HepG2 (cell line): ENCODE results near the gene ASH1L. TPM values are rescaled to one million over a fixed set of nuclear protein-coding genes. Genes with fewer than 3 reads are reported as not detected.

Source experiments
- HDAC1 ChIP-seq: sonication (generic); formaldehyde crosslinking; IDR thresholded peaks from 2 replicates; pipeline ENCODE4 v1.5.1; 2020; ENCODE audit warnings: mild to moderate bottlenecking, missing genetic modification reagents
- IKZF4 ChIP-seq: sonication (generic); formaldehyde crosslinking; IDR thresholded peaks from 2 replicates; pipeline ENCODE4 v1.5.1; 2020; ENCODE audit warnings: borderline replicate concordance, mild to moderate bottlenecking, low read depth, missing genetic modification reagents; ENCODE audit errors: not compliant biosample characterization
- ZNF263 ChIP-seq: sonication (generic); formaldehyde crosslinking; IDR thresholded peaks from 2 replicates; pipeline ENCODE4 v1.4.0; 2020; ENCODE audit warnings: missing genetic modification reagents
- ZNF354B ChIP-seq: sonication (generic); formaldehyde crosslinking; IDR thresholded peaks from 2 replicates; pipeline ENCODE4 v1.8.0; 2022; ENCODE audit warnings: mild to moderate bottlenecking, missing genetic modification reagents
- ZSCAN20 ChIP-seq: sonication (generic); formaldehyde crosslinking; IDR thresholded peaks from 2 replicates; pipeline ENCODE4 v1.4.0; 2020; ENCODE audit warnings: missing genetic modification reagents, mild to moderate bottlenecking, borderline replicate concordance
- polyA plus RNA-seq, 8 experiments: library from polyadenylated mRNA; depleted of rRNA in 3 of 8; stranded (reverse) in 7 of 8; unstranded in 1 of 8; fragments of >200 nt; fragmentation: Illumina TruSeq in 4 of 8; extraction: Trizol in 4 of 8; gene quantifications; 2 replicates each; pipeline versions ENCODE4 v1.2.1 to v1.2.3, GENCODE V29; 2011 to 2016; ENCODE audit warnings: low read depth in 4 of 8, missing spikeins in 1 of 8, mixed read lengths in 1 of 8; ENCODE audit not compliant: insufficient read depth in 1 of 8
- total RNA-seq, 5 experiments: library from RNA; depleted of rRNA; stranded (reverse); fragments of >200 nt; fragmentation: Illumina TruSeq; extraction: Trizol; gene quantifications; 2 replicates each; pipeline ENCODE4 v1.2.3, GENCODE V29; 2016; ENCODE audit warnings: low read depth in 1 of 5
- TF ChIP-seq, protein P1 (sequence below): sonication (generic); formaldehyde crosslinking; IDR thresholded peaks from 2 replicates; pipeline ENCODE4 v1.4.0; 2020; ENCODE audit warnings: missing genetic modification reagents, low read depth, mild to moderate bottlenecking, borderline replicate concordance
- TF ChIP-seq, protein P2 (sequence below), 2 experiments: fragments of 450-650 bp in 1 of 2; sonication (generic) in 1 of 2; formaldehyde crosslinking in 1 of 2; IDR thresholded peaks; 2 replicates each; pipeline versions ENCODE4 v1.6.1 to v1.8.0; 2016 to 2022; ENCODE audit warnings: antibody characterized with exemption in 1 of 2, mild to moderate bottlenecking in 1 of 2, missing genetic modification reagents in 1 of 2
- TF ChIP-seq, protein P3 (sequence below): sonication (generic); formaldehyde crosslinking; IDR thresholded peaks from 2 replicates; pipeline ENCODE4 v1.4.0; 2020; ENCODE audit warnings: missing genetic modification reagents
- TF ChIP-seq, protein P4 (sequence below): IDR thresholded peaks from 2 replicates; pipeline ENCODE4 v1.6.1; 2016; ENCODE audit warnings: missing biosample characterization, missing genetic modification reagents, low read depth

Gene ASH1L
- total and polyA plus RNA-seq, 2 of the 13 experiments (the other 11 are each of a cell fraction or from before 2014, with no cell fraction given) = 10.2 to 15.3 TPM

DNA sequence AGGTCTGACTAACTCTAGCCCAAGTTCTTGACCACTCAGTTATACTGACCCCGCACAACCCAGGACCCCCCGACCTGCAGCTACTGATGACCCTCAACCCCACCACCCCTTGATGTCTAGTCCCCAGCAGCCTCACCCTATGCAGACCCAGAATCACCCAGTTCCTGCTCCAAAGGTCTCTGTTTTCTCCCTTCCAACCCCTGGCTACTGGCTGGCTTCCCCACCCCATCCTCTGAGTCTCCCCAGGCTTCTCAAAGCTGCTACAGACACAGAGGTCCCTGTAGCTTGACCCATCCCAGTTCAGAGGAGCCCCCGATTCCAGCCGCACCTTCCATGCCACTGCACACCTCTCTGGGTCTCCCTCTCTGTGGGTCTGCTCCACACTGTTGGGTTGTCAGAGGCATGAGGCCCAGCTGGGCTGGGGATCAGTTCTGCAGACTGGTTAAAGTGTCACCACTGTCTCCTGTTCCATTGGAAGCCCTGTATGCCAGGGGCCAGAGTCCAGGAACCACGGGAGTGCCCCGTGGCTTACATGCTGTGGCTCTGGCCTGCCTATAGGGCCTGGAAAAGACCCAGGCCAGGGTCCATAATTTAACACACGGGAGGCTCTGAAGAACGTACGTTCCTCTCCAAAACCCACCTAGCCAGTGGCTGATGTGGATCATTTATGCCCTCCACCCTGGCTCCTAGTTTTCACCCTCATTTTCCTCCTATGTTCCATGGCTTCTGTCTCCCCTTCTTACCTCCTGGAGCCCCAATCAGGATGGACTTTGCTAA is 261.9 kb downstream of the ASH1L start (continued):
- TF ChIP-seq ZNF354B (CRISPR knock-in tag) (no peak), HDAC1 (CRISPR knock-in tag) (peak; percentile 93), ZSCAN20 (CRISPR knock-in tag) (0 out of 2 replicates have a peak, but pooled peaks have one; percentile 59), ZNF263 (CRISPR knock-in tag) (peak; percentile 70), IKZF4 (CRISPR knock-in tag) (peak; percentile 84)
- TF ChIP-seq, protein P1, sequence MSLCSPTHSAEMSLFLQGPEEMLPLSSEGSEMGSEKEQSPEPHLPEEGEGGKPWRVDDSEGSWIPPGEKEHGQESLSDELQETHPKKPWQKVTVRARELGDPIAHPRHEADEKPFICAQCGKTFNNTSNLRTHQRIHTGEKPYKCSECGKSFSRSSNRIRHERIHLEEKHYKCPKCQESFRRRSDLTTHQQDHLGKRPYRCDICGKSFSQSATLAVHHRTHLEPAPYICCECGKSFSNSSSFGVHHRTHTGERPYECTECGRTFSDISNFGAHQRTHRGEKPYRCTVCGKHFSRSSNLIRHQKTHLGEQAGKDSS (CRISPR knock-in tag) = peak; percentile 90; the same call in 1 of the 2 replicates
- TF ChIP-seq, protein P2, sequence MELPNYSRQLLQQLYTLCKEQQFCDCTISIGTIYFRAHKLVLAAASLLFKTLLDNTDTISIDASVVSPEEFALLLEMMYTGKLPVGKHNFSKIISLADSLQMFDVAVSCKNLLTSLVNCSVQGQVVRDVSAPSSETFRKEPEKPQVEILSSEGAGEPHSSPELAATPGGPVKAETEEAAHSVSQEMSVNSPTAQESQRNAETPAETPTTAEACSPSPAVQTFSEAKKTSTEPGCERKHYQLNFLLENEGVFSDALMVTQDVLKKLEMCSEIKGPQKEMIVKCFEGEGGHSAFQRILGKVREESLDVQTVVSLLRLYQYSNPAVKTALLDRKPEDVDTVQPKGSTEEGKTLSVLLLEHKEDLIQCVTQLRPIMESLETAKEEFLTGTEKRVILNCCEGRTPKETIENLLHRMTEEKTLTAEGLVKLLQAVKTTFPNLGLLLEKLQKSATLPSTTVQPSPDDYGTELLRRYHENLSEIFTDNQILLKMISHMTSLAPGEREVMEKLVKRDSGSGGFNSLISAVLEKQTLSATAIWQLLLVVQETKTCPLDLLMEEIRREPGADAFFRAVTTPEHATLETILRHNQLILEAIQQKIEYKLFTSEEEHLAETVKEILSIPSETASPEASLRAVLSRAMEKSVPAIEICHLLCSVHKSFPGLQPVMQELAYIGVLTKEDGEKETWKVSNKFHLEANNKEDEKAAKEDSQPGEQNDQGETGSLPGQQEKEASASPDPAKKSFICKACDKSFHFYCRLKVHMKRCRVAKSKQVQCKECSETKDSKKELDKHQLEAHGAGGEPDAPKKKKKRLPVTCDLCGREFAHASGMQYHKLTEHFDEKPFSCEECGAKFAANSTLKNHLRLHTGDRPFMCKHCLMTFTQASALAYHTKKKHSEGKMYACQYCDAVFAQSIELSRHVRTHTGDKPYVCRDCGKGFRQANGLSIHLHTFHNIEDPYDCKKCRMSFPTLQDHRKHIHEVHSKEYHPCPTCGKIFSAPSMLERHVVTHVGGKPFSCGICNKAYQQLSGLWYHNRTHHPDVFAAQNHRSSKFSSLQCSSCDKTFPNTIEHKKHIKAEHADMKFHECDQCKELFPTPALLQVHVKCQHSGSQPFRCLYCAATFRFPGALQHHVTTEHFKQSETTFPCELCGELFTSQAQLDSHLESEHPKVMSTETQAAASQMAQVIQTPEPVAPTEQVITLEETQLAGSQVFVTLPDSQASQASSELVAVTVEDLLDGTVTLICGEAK (IDR thresholded peaks at IDR 0.05) = no peak
- TF ChIP-seq, protein P2 (CRISPR knock-in tag; IDR thresholded peaks at IDR 0.05) = peak; percentile 78
- TF ChIP-seq, protein P3, sequence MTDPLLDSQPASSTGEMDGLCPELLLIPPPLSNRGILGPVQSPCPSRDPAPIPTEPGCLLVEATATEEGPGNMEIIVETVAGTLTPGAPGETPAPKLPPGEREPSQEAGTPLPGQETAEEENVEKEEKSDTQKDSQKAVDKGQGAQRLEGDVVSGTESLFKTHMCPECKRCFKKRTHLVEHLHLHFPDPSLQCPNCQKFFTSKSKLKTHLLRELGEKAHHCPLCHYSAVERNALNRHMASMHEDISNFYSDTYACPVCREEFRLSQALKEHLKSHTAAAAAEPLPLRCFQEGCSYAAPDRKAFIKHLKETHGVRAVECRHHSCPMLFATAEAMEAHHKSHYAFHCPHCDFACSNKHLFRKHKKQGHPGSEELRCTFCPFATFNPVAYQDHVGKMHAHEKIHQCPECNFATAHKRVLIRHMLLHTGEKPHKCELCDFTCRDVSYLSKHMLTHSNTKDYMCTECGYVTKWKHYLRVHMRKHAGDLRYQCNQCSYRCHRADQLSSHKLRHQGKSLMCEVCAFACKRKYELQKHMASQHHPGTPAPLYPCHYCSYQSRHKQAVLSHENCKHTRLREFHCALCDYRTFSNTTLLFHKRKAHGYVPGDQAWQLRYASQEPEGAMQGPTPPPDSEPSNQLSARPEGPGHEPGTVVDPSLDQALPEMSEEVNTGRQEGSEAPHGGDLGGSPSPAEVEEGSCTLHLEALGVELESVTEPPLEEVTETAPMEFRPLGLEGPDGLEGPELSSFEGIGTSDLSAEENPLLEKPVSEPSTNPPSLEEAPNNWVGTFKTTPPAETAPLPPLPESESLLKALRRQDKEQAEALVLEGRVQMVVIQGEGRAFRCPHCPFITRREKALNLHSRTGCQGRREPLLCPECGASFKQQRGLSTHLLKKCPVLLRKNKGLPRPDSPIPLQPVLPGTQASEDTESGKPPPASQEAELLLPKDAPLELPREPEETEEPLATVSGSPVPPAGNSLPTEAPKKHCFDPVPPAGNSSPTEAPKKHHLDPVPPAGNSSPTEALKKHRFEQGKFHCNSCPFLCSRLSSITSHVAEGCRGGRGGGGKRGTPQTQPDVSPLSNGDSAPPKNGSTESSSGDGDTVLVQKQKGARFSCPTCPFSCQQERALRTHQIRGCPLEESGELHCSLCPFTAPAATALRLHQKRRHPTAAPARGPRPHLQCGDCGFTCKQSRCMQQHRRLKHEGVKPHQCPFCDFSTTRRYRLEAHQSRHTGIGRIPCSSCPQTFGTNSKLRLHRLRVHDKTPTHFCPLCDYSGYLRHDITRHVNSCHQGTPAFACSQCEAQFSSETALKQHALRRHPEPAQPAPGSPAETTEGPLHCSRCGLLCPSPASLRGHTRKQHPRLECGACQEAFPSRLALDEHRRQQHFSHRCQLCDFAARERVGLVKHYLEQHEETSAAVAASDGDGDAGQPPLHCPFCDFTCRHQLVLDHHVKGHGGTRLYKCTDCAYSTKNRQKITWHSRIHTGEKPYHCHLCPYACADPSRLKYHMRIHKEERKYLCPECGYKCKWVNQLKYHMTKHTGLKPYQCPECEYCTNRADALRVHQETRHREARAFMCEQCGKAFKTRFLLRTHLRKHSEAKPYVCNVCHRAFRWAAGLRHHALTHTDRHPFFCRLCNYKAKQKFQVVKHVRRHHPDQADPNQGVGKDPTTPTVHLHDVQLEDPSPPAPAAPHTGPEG (CRISPR knock-in tag) = 0 out of 2 replicates have a peak, but pooled peaks have one; percentile 49
- TF ChIP-seq, protein P4, sequence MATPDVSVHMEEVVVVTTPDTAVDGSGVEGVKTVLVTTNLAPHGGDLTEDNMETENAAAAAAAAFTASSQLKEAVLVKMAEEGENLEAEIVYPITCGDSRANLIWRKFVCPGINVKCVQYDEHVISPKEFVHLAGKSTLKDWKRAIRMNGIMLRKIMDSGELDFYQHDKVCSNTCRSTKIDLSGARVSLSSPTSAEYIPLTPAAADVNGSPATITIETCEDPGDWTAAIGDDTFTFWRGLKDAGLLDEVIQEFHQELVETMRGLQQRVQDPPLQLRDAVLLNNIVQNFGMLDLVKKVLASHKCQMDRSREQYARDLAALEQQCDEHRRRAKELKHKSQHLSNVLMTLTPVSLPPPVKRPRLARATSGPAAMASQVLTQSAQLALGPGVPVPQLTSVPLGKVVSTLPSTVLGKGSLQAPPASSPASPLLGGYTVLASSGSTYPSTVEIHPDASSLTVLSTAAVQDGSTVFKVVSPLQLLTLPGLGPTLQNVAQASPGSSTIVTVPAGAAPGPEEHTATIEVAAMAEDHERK (CRISPR knock-in tag) = peak; percentile 22; the same call in 1 of the 2 replicates
